NB4 (cell line): ENCODE results near the gene RYR2.

Experiments
- CTCF ChIP-seq: IDR thresholded peaks from one replicate; pipeline ENCODE4 v1.5.1; 2012; ENCODE audit warnings: low read depth, low read length
- MYC ChIP-seq: IDR thresholded peaks from 2 replicates; pipeline ENCODE4 v1.6.1; 2011; ENCODE audit warnings: low read depth, low read length
- POLR2A ChIP-seq: IDR thresholded peaks from 2 replicates; pipeline ENCODE4 v1.6.1; 2011; ENCODE audit warnings: mild to moderate bottlenecking; ENCODE audit not compliant: insufficient read length; ENCODE audit errors: extremely low read depth
- TF ChIP-seq, protein P1 (sequence below): IDR thresholded peaks from 2 replicates; pipeline ENCODE4 v1.6.1; 2011; ENCODE audit warnings: low read depth, low read length

- TF ChIP-seq, protein P1, sequence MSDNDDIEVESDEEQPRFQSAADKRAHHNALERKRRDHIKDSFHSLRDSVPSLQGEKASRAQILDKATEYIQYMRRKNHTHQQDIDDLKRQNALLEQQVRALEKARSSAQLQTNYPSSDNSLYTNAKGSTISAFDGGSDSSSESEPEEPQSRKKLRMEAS: no peak
- TF ChIP-seq CTCF: no peak
- TF ChIP-seq POLR2A: no peak
- TF ChIP-seq MYC: no peak
Measured at GRCh38 chr1:237473854-237474253, 431.9 kb downstream of the RYR2 start.
